GM12892 (cell line): Measurements from ENCODE around the gene CCDC175.

ENCODE experiments used
- POLR2A ChIP-seq: IDR thresholded peaks from 2 replicates; pipeline ENCODE4 v1.6.1; 2011; ENCODE audit warnings: low read depth, low read length, control low read depth
- TAF1 ChIP-seq: IDR thresholded peaks from 2 replicates; pipeline ENCODE4 v1.6.1; 2011; ENCODE audit warnings: low read depth, mild to moderate bottlenecking, control low read depth, low read length, borderline replicate concordance

DNA sequence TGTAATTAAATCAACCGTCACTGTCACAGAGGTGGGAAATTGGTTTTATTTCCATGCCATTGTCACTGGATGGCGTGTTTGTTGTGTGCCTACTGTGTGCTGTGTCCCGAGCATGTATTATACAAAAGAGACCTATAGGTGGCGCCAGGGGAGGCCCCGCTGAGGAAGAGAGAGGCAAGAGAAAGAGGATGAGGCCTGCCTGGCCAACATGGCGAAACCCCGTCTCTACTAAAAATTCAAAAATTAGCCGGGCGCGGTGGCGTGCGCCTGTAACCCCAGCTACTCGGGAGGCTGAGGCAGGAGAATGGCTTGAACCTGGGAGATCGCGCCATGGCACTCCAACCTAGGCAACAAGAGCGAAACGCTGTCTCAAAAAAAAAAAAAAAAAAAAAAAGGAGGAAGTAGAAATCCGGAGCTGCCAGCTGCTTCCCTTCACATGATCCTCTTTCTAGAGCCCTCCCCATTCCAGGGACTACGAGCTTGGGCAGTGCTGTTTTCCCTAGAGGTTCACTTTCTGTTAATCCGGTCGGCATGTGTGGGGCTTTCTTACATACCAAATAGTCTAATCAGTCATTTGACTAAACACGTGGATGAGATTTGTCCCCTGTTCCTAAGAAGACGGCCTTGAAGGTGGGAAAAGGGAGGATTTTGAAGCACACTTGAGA, 6.4 kb upstream of the CCDC175 start:
- TF ChIP-seq POLR2A = no peak
- no peak for TF ChIP-seq TAF1
